Measurements from ENCODE around the gene KCNC3. TPM values are rescaled to one million over a fixed set of nuclear protein-coding genes. Genes with fewer than 3 reads are reported as not detected.
A peak's percentile ranks its signal among the peaks of the same experiment; 100 is the strongest.
"Not testable (repeated sequence)": the region's sequence is repeated elsewhere in the genome, so short reads cannot be mapped to it uniquely, and the experiment has no call there.

KCNC3 gene
- total RNA-seq, 1 donor from 2014 or later = not detected

- Histone ChIP-seq H3K27me3 (ENCODE audit: control insufficient read depth, insufficient read depth, low read length) (no peaks in the 10 kb centered on the region), H3K4me3 (ENCODE audit: low read depth, low read length) (no peak overlapping the region), H3K36me3 (ENCODE audit: control insufficient read depth, insufficient read depth, low read length) (no peaks in the 10 kb centered on the region)
- no peak for FAIRE-seq
- no peak for DNase-seq (ENCODE audit: low read depth)
- TF ChIP-seq, protein P1, sequence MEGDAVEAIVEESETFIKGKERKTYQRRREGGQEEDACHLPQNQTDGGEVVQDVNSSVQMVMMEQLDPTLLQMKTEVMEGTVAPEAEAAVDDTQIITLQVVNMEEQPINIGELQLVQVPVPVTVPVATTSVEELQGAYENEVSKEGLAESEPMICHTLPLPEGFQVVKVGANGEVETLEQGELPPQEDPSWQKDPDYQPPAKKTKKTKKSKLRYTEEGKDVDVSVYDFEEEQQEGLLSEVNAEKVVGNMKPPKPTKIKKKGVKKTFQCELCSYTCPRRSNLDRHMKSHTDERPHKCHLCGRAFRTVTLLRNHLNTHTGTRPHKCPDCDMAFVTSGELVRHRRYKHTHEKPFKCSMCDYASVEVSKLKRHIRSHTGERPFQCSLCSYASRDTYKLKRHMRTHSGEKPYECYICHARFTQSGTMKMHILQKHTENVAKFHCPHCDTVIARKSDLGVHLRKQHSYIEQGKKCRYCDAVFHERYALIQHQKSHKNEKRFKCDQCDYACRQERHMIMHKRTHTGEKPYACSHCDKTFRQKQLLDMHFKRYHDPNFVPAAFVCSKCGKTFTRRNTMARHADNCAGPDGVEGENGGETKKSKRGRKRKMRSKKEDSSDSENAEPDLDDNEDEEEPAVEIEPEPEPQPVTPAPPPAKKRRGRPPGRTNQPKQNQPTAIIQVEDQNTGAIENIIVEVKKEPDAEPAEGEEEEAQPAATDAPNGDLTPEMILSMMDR (IDR thresholded peaks at IDR 0.05; ENCODE audit: insufficient read depth, low read length, severe bottlenecking) = no peak
Observed at GRCh38 chr19:50344661-50345318, 15.6 kb upstream of the KCNC3 start.

DNA sequence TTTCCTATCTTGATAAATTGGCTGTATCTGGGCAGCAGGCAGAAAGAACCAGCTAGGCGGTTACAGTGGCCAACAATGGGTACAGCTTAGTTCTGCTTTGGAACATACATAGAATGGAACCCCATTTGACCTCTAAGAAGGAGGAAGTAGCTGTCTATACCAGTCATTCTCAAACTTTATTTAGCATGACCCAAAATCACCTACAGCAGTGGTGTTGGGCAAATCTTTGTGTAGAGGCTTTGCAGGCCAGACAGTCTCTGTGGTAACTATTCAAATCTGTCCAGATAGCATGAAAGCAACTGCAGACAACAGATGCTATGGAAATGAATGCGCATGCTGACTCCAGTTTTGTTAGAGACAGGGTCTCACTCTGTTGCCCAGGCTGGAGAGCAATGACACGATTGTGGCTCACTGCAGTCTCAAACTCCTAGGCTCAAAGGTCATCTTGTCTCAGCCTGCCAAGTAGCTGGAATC lies 12.0 kb upstream of the KCNC3 start:
- H3K36me3 ChIP-seq (ENCODE audit: control insufficient read depth, insufficient read depth, low read length) = no peaks in the 10 kb centered on the region

DNA sequence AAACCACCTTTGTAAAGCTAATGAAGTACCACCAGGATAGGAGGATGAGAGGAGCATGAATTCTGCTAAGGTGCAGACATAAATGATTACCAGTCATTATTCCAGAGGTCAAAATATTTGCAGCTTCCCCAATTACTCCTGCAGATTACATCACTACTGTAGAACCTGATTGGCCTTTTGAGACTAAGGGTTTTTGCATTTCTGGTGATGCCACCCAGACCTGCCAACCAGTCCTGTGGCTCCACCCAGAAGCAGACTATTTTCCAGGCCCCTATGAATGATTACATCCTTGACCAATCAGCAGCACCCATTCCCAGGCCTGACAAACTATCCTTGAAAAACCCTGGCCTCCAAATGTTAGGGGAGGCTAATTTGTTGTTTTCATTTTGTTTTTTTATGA lies 11.2 kb upstream of the KCNC3 start:
- Histone ChIP-seq H3K4me3 (ENCODE audit: low read depth, low read length) (no peak overlapping the region), H3K27me3 (ENCODE audit: control insufficient read depth, insufficient read depth, low read length) (no peaks in the 10 kb centered on the region), H3K36me3 (ENCODE audit: control insufficient read depth, insufficient read depth, low read length) (no peaks in the 10 kb centered on the region)
- TF ChIP-seq, protein P1 (IDR thresholded peaks at IDR 0.05; ENCODE audit: insufficient read depth, low read length, severe bottlenecking) = no peak
- DNase-seq (ENCODE audit: low read depth) (no peak), FAIRE-seq (no peak)

More for the DNA sequence above, 12.0 kb upstream of the KCNC3 start:
- DNase-seq (ENCODE audit: low read depth) (no peak), FAIRE-seq (no peak)
- no peaks in the 10 kb centered on the region for H3K27me3 ChIP-seq (ENCODE audit: control insufficient read depth, insufficient read depth, low read length)
- TF ChIP-seq, protein P1 (IDR thresholded peaks at IDR 0.05; ENCODE audit: insufficient read depth, low read length, severe bottlenecking) = no peak
- H3K4me3 ChIP-seq (ENCODE audit: low read depth, low read length) = no peak overlapping the region

DNA sequence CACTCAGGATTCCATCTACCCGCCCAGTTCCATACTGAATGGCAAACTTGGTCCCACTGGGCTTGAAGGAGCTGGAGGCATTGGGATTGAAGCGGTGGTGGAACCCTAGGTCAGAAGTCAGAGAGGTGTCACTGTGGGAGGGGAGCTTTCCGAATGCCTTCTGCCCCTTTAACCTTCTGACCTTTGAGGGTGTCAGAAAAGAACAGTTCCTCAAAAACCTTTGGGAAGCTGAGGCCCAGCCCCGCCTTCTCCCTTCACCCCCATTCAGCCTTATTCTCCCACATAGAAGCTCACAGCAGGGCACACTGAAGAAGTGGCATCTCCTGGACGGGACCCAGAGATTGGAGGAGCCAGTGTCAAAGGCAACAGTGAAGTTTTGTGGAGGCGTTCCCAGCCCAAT lies 7.9 kb upstream of the KCNC3 start:
- H3K4me3 ChIP-seq (ENCODE audit: low read depth, low read length); FAIRE-seq; H3K36me3 ChIP-seq (ENCODE audit: control insufficient read depth, insufficient read depth, low read length); H3K27me3 ChIP-seq (ENCODE audit: control insufficient read depth, insufficient read depth, low read length); DNase-seq (ENCODE audit: low read depth): not testable (repeated sequence)

GRCh38 chr19:50334741-50335421 lies 5.7 kb upstream of the KCNC3 start:
- TF ChIP-seq, protein P1 (IDR thresholded peaks at IDR 0.05; ENCODE audit: insufficient read depth, low read length, severe bottlenecking) = no peak
- peaks cover 16% of the 10 kb centered on the region for H3K27me3 ChIP-seq (ENCODE audit: control insufficient read depth, insufficient read depth, low read length)
- no peak overlapping the region for H3K4me3 ChIP-seq (ENCODE audit: low read depth, low read length)
- FAIRE-seq (no peak), DNase-seq (ENCODE audit: low read depth) (no peak)
- no peaks in the 10 kb centered on the region for H3K36me3 ChIP-seq (ENCODE audit: control insufficient read depth, insufficient read depth, low read length)

DNA sequence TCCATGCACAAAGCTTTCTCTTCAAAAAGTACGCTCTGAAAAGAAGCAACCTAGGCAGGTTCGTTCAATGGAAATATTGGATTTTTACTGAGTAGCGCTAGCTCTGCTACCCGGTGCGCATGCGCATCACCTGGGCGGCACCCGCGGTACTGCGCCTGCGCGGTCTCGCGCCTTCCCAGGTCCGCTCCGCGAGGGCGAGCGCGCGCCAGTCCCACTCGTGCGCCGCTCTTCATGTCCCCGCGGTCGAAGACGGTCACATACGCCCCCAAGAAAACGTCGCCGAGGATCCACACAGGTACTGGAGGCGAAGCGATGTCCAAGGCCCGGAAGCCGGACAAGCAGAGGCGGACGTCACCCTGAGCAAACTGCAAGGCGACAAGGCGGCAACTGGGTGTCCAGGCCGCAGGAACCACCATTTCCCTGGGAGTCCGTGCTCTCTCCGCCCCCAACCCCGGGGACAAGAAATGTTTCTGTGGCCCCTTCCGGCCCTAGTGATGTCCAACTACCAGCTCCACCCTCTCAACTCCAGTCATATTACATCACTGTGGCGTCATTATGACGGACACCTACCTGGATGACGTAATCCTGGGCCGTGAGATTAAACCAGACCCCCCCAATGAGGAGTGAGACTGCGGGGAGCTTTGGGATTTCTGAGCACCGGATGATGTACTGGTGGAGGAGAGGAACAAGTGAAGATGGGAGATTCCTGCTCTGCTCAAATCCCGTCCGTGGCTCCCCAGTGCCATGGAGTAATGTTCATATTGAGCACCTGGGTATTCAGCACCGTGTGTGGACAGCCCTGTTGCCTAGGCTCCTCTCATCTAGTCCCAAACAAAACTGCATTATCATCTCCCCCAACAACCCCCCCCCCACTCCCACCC lies 4.8 kb upstream of the KCNC3 start:
- Histone ChIP-seq H3K4me3 (ENCODE audit: low read depth, low read length) (peak overlapping the region; percentile 49), H3K27me3 (ENCODE audit: control insufficient read depth, insufficient read depth, low read length) (peaks cover 21% of the 10 kb centered on the region), H3K36me3 (ENCODE audit: control insufficient read depth, insufficient read depth, low read length) (no peaks in the 10 kb centered on the region)
- no peak for DNase-seq (ENCODE audit: low read depth)
- TF ChIP-seq, protein P1 (IDR thresholded peaks at IDR 0.05; ENCODE audit: insufficient read depth, low read length, severe bottlenecking) = no peak
- FAIRE-seq = no peak
